ENCODE data around the gene ASAH2B.
"Not testable (repeated sequence)": the region's sequence is repeated elsewhere in the genome, so short reads cannot be mapped to it uniquely, and the experiment has no call there.

DNA sequence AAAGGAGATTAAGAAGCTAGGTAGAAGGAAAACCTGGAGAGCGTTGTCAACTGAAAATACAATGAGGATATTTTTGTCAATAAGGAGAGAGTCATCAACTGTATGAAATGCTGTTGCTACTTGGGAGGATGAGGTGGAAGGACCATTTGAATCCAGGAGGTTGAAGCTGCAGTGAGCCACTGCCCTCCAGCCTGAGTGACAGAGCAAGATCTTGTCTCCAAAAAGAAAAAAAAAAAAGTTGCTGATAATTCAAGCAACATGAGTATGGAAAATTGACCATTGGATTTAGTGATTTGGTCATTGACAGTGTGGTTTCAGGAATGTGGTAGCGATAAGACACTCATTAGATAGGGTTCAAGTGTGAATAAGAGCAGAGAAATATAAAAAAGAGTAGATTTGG, 11.6 kb upstream of the ASAH2B start:
- TF ChIP-seq ZNF274 (IDR thresholded peaks at IDR 0.05; ENCODE audit: low read depth, low read length); YY1 (IDR thresholded peaks at IDR 0.05; ENCODE audit: insufficient read depth, insufficient read length): not testable (repeated sequence)
